ENCODE measurements around the gene KRTAP9-6.
"Not testable (repeated sequence)": the region's sequence is repeated elsewhere in the genome, so short reads cannot be mapped to it uniquely, and the experiment has no call there.

The KRTAP9-6 gene

GRCh38 chr17:41271323-41271722 lies 6.1 kb downstream of the KRTAP9-6 start:
- DNase-seq (ENCODE audit: low read depth, low spot score); H3K4me1 ChIP-seq (ENCODE audit: control insufficient read depth, insufficient read depth, low read length); H3K27me3 ChIP-seq (ENCODE audit: control insufficient read depth, insufficient read depth, low read length); H3K36me3 ChIP-seq (ENCODE audit: control insufficient read depth, insufficient read depth, low read length); H3K27ac ChIP-seq (ENCODE audit: low read length); H3K9me3 ChIP-seq (ENCODE audit: control insufficient read depth, insufficient read depth, low read length); H3K4me3 ChIP-seq (ENCODE audit: low read length): not testable (repeated sequence)
- WGBS (ENCODE audit: insufficient coverage, insufficient read length): no CpG with 5 or more reads among the region's 1 CpG

GRCh38 chr17:41271858-41272257 lies 6.7 kb downstream of the KRTAP9-6 start:
- WGBS (ENCODE audit: insufficient coverage, insufficient read length): no CpG with 5 or more reads among the region's 1 CpG
- no peak overlapping the region for H3K27ac ChIP-seq (ENCODE audit: low read length)
- H3K27me3 ChIP-seq (ENCODE audit: control insufficient read depth, insufficient read depth, low read length): no peaks in the 10 kb centered on the region
- H3K9me3 ChIP-seq (ENCODE audit: control insufficient read depth, insufficient read depth, low read length): no peaks in the 10 kb centered on the region
- no peak overlapping the region for H3K4me3 ChIP-seq (ENCODE audit: low read length)
- no peak for DNase-seq (ENCODE audit: low read depth, low spot score)
- no peaks in the 10 kb centered on the region for H3K4me1 ChIP-seq (ENCODE audit: control insufficient read depth, insufficient read depth, low read length)
- no peaks in the 10 kb centered on the region for H3K36me3 ChIP-seq (ENCODE audit: control insufficient read depth, insufficient read depth, low read length)

- H3K27ac ChIP-seq (ENCODE audit: low read length); H3K9me3 ChIP-seq (ENCODE audit: control insufficient read depth, insufficient read depth, low read length); DNase-seq (ENCODE audit: low read depth, low spot score); H3K27me3 ChIP-seq (ENCODE audit: control insufficient read depth, insufficient read depth, low read length); H3K4me1 ChIP-seq (ENCODE audit: control insufficient read depth, insufficient read depth, low read length); H3K36me3 ChIP-seq (ENCODE audit: control insufficient read depth, insufficient read depth, low read length); H3K4me3 ChIP-seq (ENCODE audit: low read length): not testable (repeated sequence)
- no CpG with 5 or more reads among the region's 3 CpGs for WGBS (ENCODE audit: insufficient coverage, insufficient read length)
Measured at GRCh38 chr17:41275648-41276190, 10.5 kb downstream of the KRTAP9-6 start, which contains the start of gene KRTAP9-7. Gene KRTAP9-7, plus strand, starts transcription at chr17:41275698. Its CDS starts 0 bp downstream, at chr17:41275698.

- H3K4me1 ChIP-seq (ENCODE audit: control insufficient read depth, insufficient read depth, low read length): no peaks in the 10 kb centered on the region
- WGBS (ENCODE audit: insufficient coverage, insufficient read length): no CpG with 5 or more reads among the region's 3 CpGs
- no peaks in the 10 kb centered on the region for H3K36me3 ChIP-seq (ENCODE audit: control insufficient read depth, insufficient read depth, low read length)
- DNase-seq (ENCODE audit: low read depth, low spot score): no peak
- no peaks in the 10 kb centered on the region for H3K9me3 ChIP-seq (ENCODE audit: control insufficient read depth, insufficient read depth, low read length)
- H3K4me3 ChIP-seq (ENCODE audit: low read length): no peak overlapping the region
- no peak overlapping the region for H3K27ac ChIP-seq (ENCODE audit: low read length)
- H3K27me3 ChIP-seq (ENCODE audit: control insufficient read depth, insufficient read depth, low read length): no peaks in the 10 kb centered on the region
Measured at GRCh38 chr17:41278176-41278955, 13.2 kb downstream of the KRTAP9-6 start.

- Histone ChIP-seq H3K9me3 (ENCODE audit: control insufficient read depth, insufficient read depth, low read length) (no peaks in the 10 kb centered on the region), H3K4me1 (ENCODE audit: control insufficient read depth, insufficient read depth, low read length) (no peaks in the 10 kb centered on the region), H3K4me3 (ENCODE audit: low read length) (no peak overlapping the region), H3K27me3 (ENCODE audit: control insufficient read depth, insufficient read depth, low read length) (no peaks in the 10 kb centered on the region), H3K36me3 (ENCODE audit: control insufficient read depth, insufficient read depth, low read length) (no peaks in the 10 kb centered on the region), H3K27ac (ENCODE audit: low read length) (no peak overlapping the region)
- no CpG with 5 or more reads among the region's 3 CpGs for WGBS (ENCODE audit: insufficient coverage, insufficient read length)
- DNase-seq (ENCODE audit: low read depth, low spot score): no peak
Measured at GRCh38 chr17:41284043-41284442, 18.9 kb downstream of the KRTAP9-6 start.

GRCh38 chr17:41284546-41284945 lies 19.4 kb downstream of the KRTAP9-6 start:
- Histone ChIP-seq H3K4me3 (ENCODE audit: low read length) (no peak overlapping the region), H3K9me3 (ENCODE audit: control insufficient read depth, insufficient read depth, low read length) (no peaks in the 10 kb centered on the region), H3K36me3 (ENCODE audit: control insufficient read depth, insufficient read depth, low read length) (no peaks in the 10 kb centered on the region), H3K27me3 (ENCODE audit: control insufficient read depth, insufficient read depth, low read length) (no peaks in the 10 kb centered on the region), H3K27ac (ENCODE audit: low read length) (no peak overlapping the region), H3K4me1 (ENCODE audit: control insufficient read depth, insufficient read depth, low read length) (no peaks in the 10 kb centered on the region)
- no CpG with 5 or more reads among the region's 2 CpGs for WGBS (ENCODE audit: insufficient coverage, insufficient read length)
- no peak for DNase-seq (ENCODE audit: low read depth, low spot score)

- no peak overlapping the region for H3K4me3 ChIP-seq (ENCODE audit: low read length)
- no peaks in the 10 kb centered on the region for H3K4me1 ChIP-seq (ENCODE audit: control insufficient read depth, insufficient read depth, low read length)
- H3K36me3 ChIP-seq (ENCODE audit: control insufficient read depth, insufficient read depth, low read length): no peaks in the 10 kb centered on the region
- no peaks in the 10 kb centered on the region for H3K27me3 ChIP-seq (ENCODE audit: control insufficient read depth, insufficient read depth, low read length)
- no peak overlapping the region for H3K27ac ChIP-seq (ENCODE audit: low read length)
- no peak for DNase-seq (ENCODE audit: low read depth, low spot score)
- no CpG with 5 or more reads among the region's 3 CpGs for WGBS (ENCODE audit: insufficient coverage, insufficient read length)
- H3K9me3 ChIP-seq (ENCODE audit: control insufficient read depth, insufficient read depth, low read length): no peaks in the 10 kb centered on the region
Measured at GRCh38 chr17:41287050-41287449, 21.9 kb downstream of the KRTAP9-6 start.

- Histone ChIP-seq H3K36me3 (ENCODE audit: control insufficient read depth, insufficient read depth, low read length) (no peaks in the 10 kb centered on the region), H3K9me3 (ENCODE audit: control insufficient read depth, insufficient read depth, low read length) (no peaks in the 10 kb centered on the region), H3K27ac (ENCODE audit: low read length) (no peak overlapping the region), H3K27me3 (ENCODE audit: control insufficient read depth, insufficient read depth, low read length) (no peaks in the 10 kb centered on the region), H3K4me3 (ENCODE audit: low read length) (no peak overlapping the region), H3K4me1 (ENCODE audit: control insufficient read depth, insufficient read depth, low read length) (peaks cover 1% of the 10 kb centered on the region; the same call in 1 of the 2 replicates)
- no CpG with 5 or more reads among the region's 1 CpG for WGBS (ENCODE audit: insufficient coverage, insufficient read length)
- no peak for DNase-seq (ENCODE audit: low read depth, low spot score)
Measured at GRCh38 chr17:41294016-41294415, 28.8 kb downstream of the KRTAP9-6 start.

- Histone ChIP-seq H3K4me1 (ENCODE audit: control insufficient read depth, insufficient read depth, low read length) (peaks cover 1% of the 10 kb centered on the region; the same call in 1 of the 2 replicates), H3K4me3 (ENCODE audit: low read length) (no peak overlapping the region), H3K9me3 (ENCODE audit: control insufficient read depth, insufficient read depth, low read length) (no peaks in the 10 kb centered on the region), H3K36me3 (ENCODE audit: control insufficient read depth, insufficient read depth, low read length) (no peaks in the 10 kb centered on the region), H3K27me3 (ENCODE audit: control insufficient read depth, insufficient read depth, low read length) (no peaks in the 10 kb centered on the region), H3K27ac (ENCODE audit: low read length) (no peak overlapping the region)
- DNase-seq (ENCODE audit: low read depth, low spot score): no peak
- no CpG with 5 or more reads among the region's 1 CpG for whole genome bisulfite sequencing (ENCODE audit: insufficient coverage, insufficient read length)
Measured at GRCh38 chr17:41296846-41297245, 31.7 kb downstream of the KRTAP9-6 start.

- no peaks in the 10 kb centered on the region for H3K36me3 ChIP-seq (ENCODE audit: control insufficient read depth, insufficient read depth, low read length)
- H3K4me3 ChIP-seq (ENCODE audit: low read length): no peak overlapping the region
- H3K4me1 ChIP-seq (ENCODE audit: control insufficient read depth, insufficient read depth, low read length): peaks cover 1% of the 10 kb centered on the region; the same call in 1 of the 2 replicates
- H3K27me3 ChIP-seq (ENCODE audit: control insufficient read depth, insufficient read depth, low read length): no peaks in the 10 kb centered on the region
- H3K9me3 ChIP-seq (ENCODE audit: control insufficient read depth, insufficient read depth, low read length): no peaks in the 10 kb centered on the region
- WGBS (ENCODE audit: insufficient coverage, insufficient read length): no CpG with 5 or more reads among the region's 20 CpGs
- no peak for DNase-seq (ENCODE audit: low read depth, low spot score)
- H3K27ac ChIP-seq (ENCODE audit: low read length): no peak overlapping the region
Measured at GRCh38 chr17:41298458-41299135, 33.4 kb downstream of the KRTAP9-6 start.
